Measurements from ENCODE around the gene PRSS58. TPM values are rescaled to one million over a fixed set of nuclear protein-coding genes. Genes with fewer than 3 reads are reported as not detected.

The PRSS58 gene
- total RNA-seq, 1 experiment from 2014 or later, result not detected

GRCh38 chr7:142249918-142250317 lies 7.9 kb downstream of the PRSS58 start:
- no peaks in the 10 kb centered on the region for H3K36me3 ChIP-seq (ENCODE audit: low read depth)
- no peaks in the 10 kb centered on the region for H3F3A ChIP-seq (ENCODE audit: insufficient read depth, low read depth)
- no peaks in the 10 kb centered on the region for H3K9me2 ChIP-seq (ENCODE audit: insufficient read depth)
- no peak overlapping the region for H2AFZ ChIP-seq
- H3K9me3 ChIP-seq (ENCODE audit: insufficient read depth, low read depth), result no peaks in the 10 kb centered on the region
- CTCF ChIA-PET, result no interaction called here
- intact Hi-C loops (cut with micrococcal nuclease; ENCODE audit: unreplicated experiment), result no loop called here
- no peak overlapping the region for H3K27ac ChIP-seq
- POLR2A ChIA-PET (ENCODE audit: unreplicated experiment), result no interaction called here
- H3K4me3 ChIP-seq, result no peak overlapping the region
- DNase-seq, result no peak
- H3K79me2 ChIP-seq (ENCODE audit: low read depth), result no peaks in the 10 kb centered on the region
- H3K27me3 ChIP-seq (ENCODE audit: insufficient read depth, low read depth), result no peaks in the 10 kb centered on the region
- TF ChIP-seq CTCF (conservative IDR thresholded peaks at IDR 0.05) (no peak), EZH2 (IDR thresholded peaks at IDR 0.05; ENCODE audit: low read depth) (no peak)
- no TSS peak for BruUV-seq (replicated peaks)
- no peaks in the 10 kb centered on the region for H3K4me1 ChIP-seq (replicated peaks; ENCODE audit: insufficient read depth)
- H4K20me1 ChIP-seq (ENCODE audit: insufficient read depth), result no peaks in the 10 kb centered on the region
- H3K4me2 ChIP-seq, result no peak overlapping the region

- no peak overlapping the region for H3K4me2 ChIP-seq
- ChIA-PET CTCF (no interaction called here), POLR2A (ENCODE audit: unreplicated experiment) (no interaction called here)
- no peak overlapping the region for H3K27ac ChIP-seq
- BruUV-seq (replicated peaks), result no TSS peak
- no peaks in the 10 kb centered on the region for H3F3A ChIP-seq (ENCODE audit: insufficient read depth, low read depth)
- H3K4me1 ChIP-seq (replicated peaks; ENCODE audit: insufficient read depth), result no peaks in the 10 kb centered on the region
- TF ChIP-seq EZH2 (IDR thresholded peaks at IDR 0.05; ENCODE audit: low read depth) (no peak), CTCF (conservative IDR thresholded peaks at IDR 0.05) (no peak)
- no peak for DNase-seq
- H4K20me1 ChIP-seq (ENCODE audit: insufficient read depth), result no peaks in the 10 kb centered on the region
- no peaks in the 10 kb centered on the region for H3K79me2 ChIP-seq (ENCODE audit: low read depth)
- H2AFZ ChIP-seq, result no peak overlapping the region
- H3K9me2 ChIP-seq (ENCODE audit: insufficient read depth), result no peaks in the 10 kb centered on the region
- no peaks in the 10 kb centered on the region for H3K9me3 ChIP-seq (ENCODE audit: insufficient read depth, low read depth)
- peaks cover 5% of the 10 kb centered on the region; the same call in 1 of the 2 replicates for H3K27me3 ChIP-seq (ENCODE audit: insufficient read depth, low read depth)
- intact Hi-C loops (cut with micrococcal nuclease; ENCODE audit: unreplicated experiment), result no loop called here
- H3K4me3 ChIP-seq, result no peak overlapping the region
- H3K36me3 ChIP-seq (ENCODE audit: low read depth), result no peaks in the 10 kb centered on the region
Measured at GRCh38 chr7:142248166-142249160, 9.4 kb downstream of the PRSS58 start.

- Histone ChIP-seq H3K9me2 (ENCODE audit: insufficient read depth) (no peaks in the 10 kb centered on the region), H3K27ac (no peak overlapping the region), H3K9me3 (ENCODE audit: insufficient read depth, low read depth) (no peaks in the 10 kb centered on the region), H3K4me2 (no peak overlapping the region), H2AFZ (no peak overlapping the region), H3K79me2 (ENCODE audit: low read depth) (no peaks in the 10 kb centered on the region), H3F3A (ENCODE audit: insufficient read depth, low read depth) (no peaks in the 10 kb centered on the region), H3K27me3 (ENCODE audit: insufficient read depth, low read depth) (peaks cover 17% of the 10 kb centered on the region; the same call in 1 of the 2 replicates), H3K36me3 (ENCODE audit: low read depth) (no peaks in the 10 kb centered on the region), H3K4me3 (no peak overlapping the region), H4K20me1 (ENCODE audit: insufficient read depth) (no peaks in the 10 kb centered on the region), H3K4me1 (replicated peaks; ENCODE audit: insufficient read depth) (no peaks in the 10 kb centered on the region)
- BruUV-seq (replicated peaks), result no TSS peak
- TF ChIP-seq CTCF (conservative IDR thresholded peaks at IDR 0.05) (no peak), EZH2 (IDR thresholded peaks at IDR 0.05; ENCODE audit: low read depth) (no peak)
- intact Hi-C loops (cut with micrococcal nuclease; ENCODE audit: unreplicated experiment), result no loop called here
- DNase-seq, result no peak
- ChIA-PET CTCF (no interaction called here), POLR2A (ENCODE audit: unreplicated experiment) (no interaction called here)
Measured at GRCh38 chr7:142243823-142244222, 14.0 kb downstream of the PRSS58 start.
